ENCODE results near the gene PTK6. TPM values are rescaled to one million over a fixed set of nuclear protein-coding genes. Genes with fewer than 3 reads are reported as not detected.
A peak's percentile ranks its signal among the peaks of the same experiment; 100 is the strongest.

PTK6 gene
- total RNA-seq, 1 donor from 2014 or later = 0.33 TPM

GRCh38 chr20:63497946-63498935, 38.9 kb downstream of the PTK6 start:
- Histone ChIP-seq H3K27me3 (ENCODE audit: control insufficient read depth, insufficient read depth, low read length) (peaks cover 44% of the 10 kb centered on the region), H3K36me3 (ENCODE audit: control insufficient read depth, insufficient read depth, low read length) (no peaks in the 10 kb centered on the region), H3K4me3 (ENCODE audit: low read depth, low read length) (peak overlapping the region; percentile 30)
- DNase-seq (ENCODE audit: low read depth) = no peak
- no peak for TF ChIP-seq CTCF (IDR thresholded peaks at IDR 0.05; ENCODE audit: insufficient read depth, low read length, poor library complexity, severe bottlenecking)

DNA sequence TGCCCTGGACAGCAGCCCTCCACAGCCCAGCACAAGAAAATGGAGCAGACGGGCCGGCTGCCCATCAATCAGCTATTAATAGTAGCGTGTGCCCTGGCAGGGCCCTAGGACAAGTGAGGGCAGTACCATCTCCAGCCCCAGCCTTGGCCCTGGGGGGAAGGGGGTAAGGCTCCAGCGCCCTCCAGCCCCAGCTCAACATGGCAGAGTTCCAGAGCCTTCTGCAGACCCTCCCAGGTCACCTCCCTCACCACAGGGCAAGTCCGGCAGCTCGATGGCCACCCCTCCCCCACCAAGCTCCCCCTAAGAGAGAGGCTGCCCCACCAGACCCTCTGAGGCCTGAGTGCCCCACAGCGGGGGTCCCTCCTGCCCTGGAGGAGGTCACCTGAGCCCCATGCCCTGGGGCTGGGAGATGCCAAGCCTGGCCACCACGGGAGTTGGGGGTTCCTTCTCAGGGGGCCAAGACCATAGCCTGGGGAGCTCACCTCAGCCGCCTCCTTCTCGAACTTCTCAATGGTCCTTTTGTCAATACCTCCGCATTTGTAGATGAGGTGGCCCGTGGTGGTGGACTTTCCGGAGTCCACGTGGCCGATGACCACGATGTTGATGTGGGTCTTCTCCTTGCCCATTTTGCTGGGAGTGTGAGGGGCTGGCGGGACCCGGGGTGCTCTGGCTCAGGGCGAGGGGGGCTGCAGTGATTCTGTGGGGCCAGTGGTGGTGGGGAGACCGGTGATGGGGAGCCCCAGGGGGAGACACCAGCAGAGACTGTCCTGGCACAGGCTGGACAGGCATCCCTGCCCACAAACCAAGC, 39.8 kb downstream of the PTK6 start:
- no peak for TF ChIP-seq CTCF (IDR thresholded peaks at IDR 0.05; ENCODE audit: insufficient read depth, low read length, poor library complexity, severe bottlenecking)
- Histone ChIP-seq H3K4me3 (ENCODE audit: low read depth, low read length) (no peak overlapping the region), H3K36me3 (ENCODE audit: control insufficient read depth, insufficient read depth, low read length) (no peaks in the 10 kb centered on the region), H3K27me3 (ENCODE audit: control insufficient read depth, insufficient read depth, low read length) (peaks cover 36% of the 10 kb centered on the region)
- DNase-seq (ENCODE audit: low read depth) = no peak

- Histone ChIP-seq H3K27me3 (ENCODE audit: control insufficient read depth, insufficient read depth, low read length) (peaks cover 31% of the 10 kb centered on the region), H3K4me3 (ENCODE audit: low read depth, low read length) (no peak overlapping the region), H3K36me3 (ENCODE audit: control insufficient read depth, insufficient read depth, low read length) (no peaks in the 10 kb centered on the region)
- no peak for TF ChIP-seq CTCF (IDR thresholded peaks at IDR 0.05; ENCODE audit: insufficient read depth, low read length, poor library complexity, severe bottlenecking)
- DNase-seq (ENCODE audit: low read depth) = no peak
These were observed 40.5 kb downstream of the PTK6 start for GRCh38 chr20:63496596-63497120.

- H3K27me3 ChIP-seq (ENCODE audit: control insufficient read depth, insufficient read depth, low read length) = peaks cover 30% of the 10 kb centered on the region
- DNase-seq (ENCODE audit: low read depth) = no peak
- peak; percentile 95 for TF ChIP-seq CTCF (IDR thresholded peaks at IDR 0.05; ENCODE audit: insufficient read depth, low read length, poor library complexity, severe bottlenecking)
- no peak overlapping the region for H3K4me3 ChIP-seq (ENCODE audit: low read depth, low read length)
- H3K36me3 ChIP-seq (ENCODE audit: control insufficient read depth, insufficient read depth, low read length) = no peaks in the 10 kb centered on the region
These were observed 41.2 kb downstream of the PTK6 start for GRCh38 chr20:63495741-63496595.

GRCh38 chr20:63495167-63495720, 41.9 kb downstream of the PTK6 start:
- no peak for DNase-seq (ENCODE audit: low read depth)
- Histone ChIP-seq H3K36me3 (ENCODE audit: control insufficient read depth, insufficient read depth, low read length) (no peaks in the 10 kb centered on the region), H3K4me3 (ENCODE audit: low read depth, low read length) (no peak overlapping the region), H3K27me3 (ENCODE audit: control insufficient read depth, insufficient read depth, low read length) (peaks cover 27% of the 10 kb centered on the region)
- TF ChIP-seq CTCF (IDR thresholded peaks at IDR 0.05; ENCODE audit: insufficient read depth, low read length, poor library complexity, severe bottlenecking) = no peak
